ENCODE measurements around the gene SLC7A9. TPM values are rescaled to one million over a fixed set of nuclear protein-coding genes. Genes with fewer than 3 reads are reported as not detected.

SLC7A9 gene
- total and polyA plus RNA-seq, 2 experiments from 2014 or later: 0.19 TPM; not detected in 1

GRCh38 chr19:32859591-32859990 lies 10.0 kb downstream of the SLC7A9 start (continued):
- no peak for TF ChIP-seq ZNF462 (CRISPR knock-in tag; IDR thresholded peaks at IDR 0.05)

- no peaks in the 10 kb centered on the region for H3K36me3 Mint-ChIP-seq (ENCODE audit: low read depth)
- H3K4me1 ChIP-seq (ENCODE audit: insufficient read depth): no peaks in the 10 kb centered on the region
- no peak overlapping the region for H2AFZ ChIP-seq
- H3K4me2 ChIP-seq: no peak overlapping the region
- H3K9me3 Mint-ChIP-seq: no peaks in the 10 kb centered on the region; the same call in 2 of the 3 replicates
- no peaks in the 10 kb centered on the region for H3K4me1 Mint-ChIP-seq
- H3K27me3 ChIP-seq (ENCODE audit: insufficient read depth): no peaks in the 10 kb centered on the region
- H3K4me3 Mint-ChIP-seq: no peak overlapping the region
- DNase-seq (ENCODE audit: low spot score) (no peak), ATAC-seq (no peak)
- H3K27me3 Mint-ChIP-seq (ENCODE audit: insufficient read depth, low read depth, poor library complexity): peaks cover 1% of the 10 kb centered on the region
- no peaks in the 10 kb centered on the region for H3F3A ChIP-seq (replicated peaks; ENCODE audit: low read depth)
- H3K9me2 ChIP-seq (ENCODE audit: insufficient read depth): no peaks in the 10 kb centered on the region
- H3K27ac ChIP-seq (ENCODE audit: low read depth): no peak overlapping the region
- no peak overlapping the region for H3K27ac Mint-ChIP-seq
- H3K4me3 ChIP-seq: no peak overlapping the region
- no peaks in the 10 kb centered on the region for H3K36me3 ChIP-seq (ENCODE audit: insufficient read depth)
- H4K20me1 ChIP-seq (replicated peaks; ENCODE audit: insufficient read depth): no peaks in the 10 kb centered on the region
- no peaks in the 10 kb centered on the region for H3K79me2 ChIP-seq (replicated peaks; ENCODE audit: insufficient read depth)
- TF ChIP-seq EZH2 (IDR thresholded peaks at IDR 0.05; ENCODE audit: low read depth, unreplicated experiment) (no peak), CTCF (conservative IDR thresholded peaks at IDR 0.05; ENCODE audit: low read depth in 2 of 2) (no peak), ZNF331 (CRISPR knock-in tag; IDR thresholded peaks at IDR 0.05; ENCODE audit: low read depth) (no peak), POLR2AphosphoS5 (IDR thresholded peaks at IDR 0.05; ENCODE audit: low read depth) (no peak), STAT1 (IDR thresholded peaks at IDR 0.05; ENCODE audit: unreplicated experiment) (no peak), REST (IDR thresholded peaks at IDR 0.05; ENCODE audit: unreplicated experiment) (no peak), EZH2phosphoT487 (IDR thresholded peaks at IDR 0.05; ENCODE audit: unreplicated experiment) (no peak), JUNB (IDR thresholded peaks at IDR 0.05; ENCODE audit: unreplicated experiment) (no peak), CREB1 (CRISPR knock-in tag; IDR thresholded peaks at IDR 0.05; ENCODE audit: low read depth) (no peak), ZNF114 (CRISPR knock-in tag; IDR thresholded peaks at IDR 0.05) (no peak), ETS1 (IDR thresholded peaks at IDR 0.05) (no peak), NANOG (IDR thresholded peaks at IDR 0.05; ENCODE audit: borderline replicate concordance) (no peak)
Measured at GRCh38 chr19:32858559-32858958, 11.0 kb downstream of the SLC7A9 start.

All from GM23338 (cell line).